Nephron progenitor cell (in vitro differentiated cells): Measurements from ENCODE around the gene TMEM138.

Experiments
- DNase-seq: peaks from one replicate; pipeline ENCODE4 v3.0.0; 2021
- H3K27ac Mint-ChIP-seq: 2 replicates; pipeline ENCODE4 v1.8.0; 2021; ENCODE audit warnings: mild to moderate bottlenecking, moderate library complexity, mixed read lengths
- H3K27me3 Mint-ChIP-seq: 2 replicates; pipeline ENCODE4 v1.8.0; 2021; ENCODE audit warnings: mild to moderate bottlenecking, low read depth, mixed read lengths; ENCODE audit not compliant: poor library complexity
- H3K36me3 Mint-ChIP-seq: 2 replicates; pipeline ENCODE4 v1.8.0; 2021; ENCODE audit warnings: low read depth, mixed read lengths
- H3K4me1 Mint-ChIP-seq: 2 replicates; pipeline ENCODE4 v1.8.0; 2021; ENCODE audit warnings: mixed read lengths
- H3K4me3 Mint-ChIP-seq: 2 replicates; pipeline ENCODE4 v1.8.0; 2021; ENCODE audit warnings: mild to moderate bottlenecking, moderate library complexity, mixed read lengths
- H3K9me3 Mint-ChIP-seq: 2 replicates; pipeline ENCODE4 v1.8.0; 2021; ENCODE audit warnings: mild to moderate bottlenecking, moderate library complexity, mixed read lengths
- CTCF ChIP-seq: fragments of 200-600 bp; sonication (generic); IDR thresholded peaks from 2 replicates; pipeline ENCODE4 v1.5.0; 2021; ENCODE audit warnings: antibody characterized with exemption

TMEM138 gene

GRCh38 chr11:61357233-61357893, 4.8 kb upstream of the TMEM138 start:
- H3K9me3 Mint-ChIP-seq, result no peaks in the 10 kb centered on the region
- peaks cover 24% of the 10 kb centered on the region for H3K4me1 Mint-ChIP-seq
- no peak for DNase-seq
- H3K27me3 Mint-ChIP-seq, result peaks cover 5% of the 10 kb centered on the region
- H3K27ac Mint-ChIP-seq, result peak overlapping the region; percentile 10
- TF ChIP-seq CTCF, result no peak
- H3K4me3 Mint-ChIP-seq, result no peak overlapping the region
- no peaks in the 10 kb centered on the region for H3K36me3 Mint-ChIP-seq

GRCh38 chr11:61357894-61358239, 4.3 kb upstream of the TMEM138 start:
- Mint-ChIP-seq H3K9me3 (no peaks in the 10 kb centered on the region), H3K4me1 (peaks cover 29% of the 10 kb centered on the region), H3K27me3 (peaks cover 5% of the 10 kb centered on the region), H3K27ac (peak overlapping the region; percentile 10), H3K4me3 (no peak overlapping the region), H3K36me3 (peaks cover 4% of the 10 kb centered on the region)
- no peak for DNase-seq
- TF ChIP-seq CTCF, result no peak

- Mint-ChIP-seq H3K27me3 (peaks cover 3% of the 10 kb centered on the region), H3K4me1 (peaks cover 36% of the 10 kb centered on the region), H3K4me3 (no peak overlapping the region), H3K9me3 (no peaks in the 10 kb centered on the region), H3K36me3 (peaks cover 8% of the 10 kb centered on the region), H3K27ac (no peak overlapping the region)
- no peak for DNase-seq
- no peak for TF ChIP-seq CTCF
Observed at GRCh38 chr11:61358566-61358965, 3.6 kb upstream of the TMEM138 start.

- TF ChIP-seq CTCF, result no peak
- Mint-ChIP-seq H3K27me3 (peaks cover 3% of the 10 kb centered on the region), H3K9me3 (no peaks in the 10 kb centered on the region), H3K4me3 (peak overlapping the region; percentile 97), H3K36me3 (peaks cover 17% of the 10 kb centered on the region), H3K27ac (no peak overlapping the region), H3K4me1 (peaks cover 41% of the 10 kb centered on the region)
- no peak for DNase-seq
Observed at GRCh38 chr11:61359516-61359915, 2.7 kb upstream of the TMEM138 start.

GRCh38 chr11:61361237-61361740, 885 bp upstream of the TMEM138 start:
- peaks cover 18% of the 10 kb centered on the region for H3K36me3 Mint-ChIP-seq
- peaks cover 41% of the 10 kb centered on the region for H3K4me1 Mint-ChIP-seq
- no peak for DNase-seq
- no peak for TF ChIP-seq CTCF
- no peaks in the 10 kb centered on the region for H3K9me3 Mint-ChIP-seq
- peak overlapping the region; percentile 97 for H3K4me3 Mint-ChIP-seq
- peaks cover 3% of the 10 kb centered on the region for H3K27me3 Mint-ChIP-seq
- peak overlapping the region; percentile 93 for H3K27ac Mint-ChIP-seq

- Mint-ChIP-seq H3K9me3 (no peaks in the 10 kb centered on the region), H3K36me3 (peaks cover 30% of the 10 kb centered on the region), H3K4me1 (peaks cover 41% of the 10 kb centered on the region), H3K4me3 (peak overlapping the region; percentile 97), H3K27ac (peak overlapping the region; percentile 93), H3K27me3 (no peaks in the 10 kb centered on the region)
- TF ChIP-seq CTCF, result no peak
- DNase-seq, result peak; percentile 14
Observed at GRCh38 chr11:61362542-61362875, 335 bp downstream of the TMEM138 start.
